Epithelial cell of proximal tubule (primary cell): ENCODE data around the gene ILKAP. TPM values are rescaled to one million over a fixed set of nuclear protein-coding genes. Genes with fewer than 3 reads are reported as not detected.

Source experiments
- DNase-seq: peaks from one replicate; pipeline ENCODE4 v3.0.0-alpha.2; 2011; ENCODE audit warnings: low read depth
- H3K4me3 ChIP-seq: 2 replicates; pipeline ENCODE4 v1.5.1; 2011; ENCODE audit warnings: low read depth, mild to moderate bottlenecking, low read length
- CTCF ChIP-seq: conservative IDR thresholded peaks from 2 replicates; pipeline ENCODE4 v1.5.1; 2012; ENCODE audit warnings: low read depth, mild to moderate bottlenecking, low read length
- total RNA-seq: library from RNA; depleted of rRNA; stranded (reverse); fragments of >200 nt; gene quantifications from 2 replicates; pipeline ENCODE4 v1.2.3, GENCODE V29; 2015

ILKAP gene
- total RNA-seq, 1 donor from 2014 or later, result 18.2 TPM

GRCh38 chr2:238169048-238169707 lies 34.3 kb downstream of the ILKAP start:
- TF ChIP-seq CTCF, result no peak
- DNase-seq, result peak; percentile 68
- no peak overlapping the region for H3K4me3 ChIP-seq

- TF ChIP-seq CTCF, result no peak
- no peak overlapping the region for H3K4me3 ChIP-seq
These were observed 35.1 kb downstream of the ILKAP start for GRCh38 chr2:238168196-238169047.

GRCh38 chr2:238167761-238168160 lies 35.7 kb downstream of the ILKAP start:
- H3K4me3 ChIP-seq, result no peak overlapping the region
- no peak for TF ChIP-seq CTCF
- DNase-seq, result no peak

More at GRCh38 chr2:238168196-238169047, 35.1 kb downstream of the ILKAP start:
- no peak for DNase-seq

- no peak overlapping the region for H3K4me3 ChIP-seq
- TF ChIP-seq CTCF, result no peak
- DNase-seq, result no peak
These were observed 36.2 kb downstream of the ILKAP start for GRCh38 chr2:238167344-238167715.

GRCh38 chr2:238166391-238167343 lies 36.8 kb downstream of the ILKAP start:
- H3K4me3 ChIP-seq, result no peak overlapping the region
- no peak for DNase-seq
- TF ChIP-seq CTCF, result no peak

GRCh38 chr2:238165288-238165921 lies 38.1 kb downstream of the ILKAP start:
- TF ChIP-seq CTCF, result no peak
- H3K4me3 ChIP-seq, result no peak overlapping the region
- no peak for DNase-seq
